ENCODE data around the gene UBAP2L. TPM values are rescaled to one million over a fixed set of nuclear protein-coding genes. Genes with fewer than 3 reads are reported as not detected.

UBAP2L gene
- polyA plus RNA-seq, 1 donor (not counting 4 experiments of a cell fraction or from before 2014, with no cell fraction given), result 198 TPM

DNA sequence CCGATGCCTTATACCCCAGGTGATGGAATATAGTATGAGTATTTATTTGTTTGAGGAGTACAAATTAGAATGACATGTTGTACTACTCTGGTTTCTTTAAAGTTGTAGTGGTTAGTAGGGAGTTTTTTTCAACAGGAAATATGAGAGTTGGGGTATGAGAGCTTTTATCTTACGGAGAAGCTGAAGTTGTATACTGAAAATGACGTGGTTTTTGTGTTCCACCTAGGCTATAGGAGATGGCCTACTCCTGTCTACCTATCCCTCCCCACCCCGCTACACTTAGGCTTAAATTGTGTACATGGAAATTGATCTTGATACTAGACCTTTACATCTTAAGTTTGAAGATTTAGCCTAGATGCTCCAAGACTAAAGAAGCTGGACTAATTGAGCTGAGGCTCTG, 44.8 kb downstream of the UBAP2L start:
- Histone ChIP-seq H3K79me2 (ENCODE audit: control insufficient read depth, insufficient read depth, low read length) (no peaks in the 10 kb centered on the region), H3K4me1 (ENCODE audit: control insufficient read depth, extremely low read depth, insufficient read depth, low read length) (no peaks in the 10 kb centered on the region), H3K27me3 (ENCODE audit: control insufficient read depth, extremely low read depth, insufficient read depth, low read length) (no peaks in the 10 kb centered on the region), H2AFZ (ENCODE audit: control insufficient read depth, low read length) (no peak overlapping the region), H3K4me3 (ENCODE audit: control insufficient read depth in 2 of 3, extremely low read depth in 1 of 3, insufficient read depth in 2 of 3, low read depth in 1 of 3, low read length in 3 of 3) (no peak overlapping the region), H3K9me3 (ENCODE audit: control insufficient read depth, low read depth, low read length) (no peaks in the 10 kb centered on the region), H3K27ac (ENCODE audit: control insufficient read depth, insufficient read depth, low read length) (no peak overlapping the region), H3K36me3 (ENCODE audit: control insufficient read depth in 2 of 2, extremely low read depth in 1 of 2, insufficient read depth in 2 of 2, low read length in 2 of 2) (peaks cover 45 to 46% of the 10 kb centered on the region in 2 experiments), H3K4me2 (ENCODE audit: control insufficient read depth, extremely low read depth, insufficient read depth, low read depth, low read length) (no peak overlapping the region), H4K20me1 (ENCODE audit: control insufficient read depth, extremely low read depth, insufficient read depth, low read length) (no peaks in the 10 kb centered on the region), H3K9me1 (ENCODE audit: control insufficient read depth, extremely low read depth, insufficient read depth, low read length) (no peaks in the 10 kb centered on the region), H3K9ac (ENCODE audit: control insufficient read depth, extremely low read depth, insufficient read depth, low read length) (no peak overlapping the region)
- dilution Hi-C loops (cut with MboI; ENCODE audit: extremely low pct_ligation_motif_present, low sequenced_read_pairs), result no loop called here
- TF ChIP-seq EZH2 (IDR thresholded peaks at IDR 0.05; ENCODE audit: low read length) (no peak), CTCF (optimal IDR thresholded peaks at IDR 0.05 in 1 of 3, IDR thresholded peaks at IDR 0.05 in 1 of 3, conservative IDR thresholded peaks at IDR 0.05 in 1 of 3; ENCODE audit: extremely low read depth in 1 of 3, insufficient read depth in 2 of 3, low read length in 3 of 3) (no peak)
- FAIRE-seq, result no peak
- no peak for DNase-seq (ENCODE audit: low read depth, low spot score)

GRCh38 chr1:154270833-154271232, 50.1 kb downstream of the UBAP2L start:
- H3K9me1 ChIP-seq (ENCODE audit: control insufficient read depth, extremely low read depth, insufficient read depth, low read length), result no peaks in the 10 kb centered on the region
- H3K27ac ChIP-seq (ENCODE audit: control insufficient read depth, insufficient read depth, low read length), result no peak overlapping the region
- no peak overlapping the region for H3K4me3 ChIP-seq (ENCODE audit: control insufficient read depth in 2 of 3, extremely low read depth in 1 of 3, insufficient read depth in 2 of 3, low read depth in 1 of 3, low read length in 3 of 3)
- no peak overlapping the region for H3K9ac ChIP-seq (ENCODE audit: control insufficient read depth, extremely low read depth, insufficient read depth, low read length)
- no peaks in the 10 kb centered on the region for H4K20me1 ChIP-seq (ENCODE audit: control insufficient read depth, extremely low read depth, insufficient read depth, low read length)
- peaks cover 12% of the 10 kb centered on the region for H3K79me2 ChIP-seq (ENCODE audit: control insufficient read depth, insufficient read depth, low read length)
- dilution Hi-C loops (cut with MboI; ENCODE audit: extremely low pct_ligation_motif_present, low sequenced_read_pairs), result no loop called here
- H3K4me2 ChIP-seq (ENCODE audit: control insufficient read depth, extremely low read depth, insufficient read depth, low read depth, low read length), result no peak overlapping the region
- H3K36me3 ChIP-seq (ENCODE audit: control insufficient read depth in 2 of 2, extremely low read depth in 1 of 2, insufficient read depth in 2 of 2, low read length in 2 of 2), result peaks cover 16 to 25% of the 10 kb centered on the region in 2 experiments
- H3K4me1 ChIP-seq (ENCODE audit: control insufficient read depth, extremely low read depth, insufficient read depth, low read length), result peaks cover 4% of the 10 kb centered on the region
- FAIRE-seq (no peak), DNase-seq (ENCODE audit: low read depth, low spot score) (no peak)
- TF ChIP-seq CTCF (optimal IDR thresholded peaks at IDR 0.05 in 1 of 3, IDR thresholded peaks at IDR 0.05 in 1 of 3, conservative IDR thresholded peaks at IDR 0.05 in 1 of 3; ENCODE audit: extremely low read depth in 1 of 3, insufficient read depth in 2 of 3, low read length in 3 of 3) (no peak), EZH2 (IDR thresholded peaks at IDR 0.05; ENCODE audit: low read length) (no peak)
- H3K9me3 ChIP-seq (ENCODE audit: control insufficient read depth, low read depth, low read length), result no peaks in the 10 kb centered on the region
- H2AFZ ChIP-seq (ENCODE audit: control insufficient read depth, low read length), result no peak overlapping the region
- no peaks in the 10 kb centered on the region for H3K27me3 ChIP-seq (ENCODE audit: control insufficient read depth, extremely low read depth, insufficient read depth, low read length)

All from keratinocyte (primary cell).